H1 (cell line): ENCODE results near the gene GPSM1. TPM values are rescaled to one million over a fixed set of nuclear protein-coding genes. Genes with fewer than 3 reads are reported as not detected.

ENCODE experiments used
- CBX5 ChIP-seq: fragments of 300-800, 300-1000 bp; sonication (generic); IDR thresholded peaks from 2 replicates; pipeline ENCODE4 v1.7.1; 2016; ENCODE audit warnings: antibody characterized with exemption, low read length, low read depth
- RFX5 ChIP-seq: IDR thresholded peaks from 2 replicates; pipeline ENCODE4 v1.6.1; 2011; ENCODE audit warnings: low read depth, low read length, improper control_type of control experiment, borderline replicate concordance
- SRF ChIP-seq: IDR thresholded peaks from 2 replicates; pipeline ENCODE4 v1.6.1; 2011; ENCODE audit warnings: mild to moderate bottlenecking, low read depth, low read length, moderate library complexity
- polyA plus RNA-seq, 7 experiments: library from polyadenylated mRNA; depleted of rRNA in 3 of 7; stranded (reverse) in 5 of 7; unstranded in 2 of 7; fragments of >200 nt in 5 of 7; fragments of 200-250 nt in 2 of 7; gene quantifications; 1 replicate in 5 of 7; 2 replicates in 1 of 7; 4 replicates in 1 of 7; pipeline versions ENCODE4 v1.2.1 to v1.2.3, GENCODE V29; 2011 to 2013; ENCODE audit warnings: missing spikeins in 2 of 7, mixed read lengths in 2 of 7
- total RNA-seq: library from RNA; stranded (reverse); fragmentation: NEBNext Ultra II Directional; extraction: Animal tissue kit (Norgen Biotek cat#: 25700); gene quantifications from 2 replicates; pipeline ENCODE4 v1.2.1, GENCODE V29; 2021

Gene GPSM1
- total and polyA plus RNA-seq, 2 of the 8 experiments (the other 6 are each of a cell fraction or from before 2014, with no cell fraction given), result 12.8 to 18.0 TPM

DNA sequence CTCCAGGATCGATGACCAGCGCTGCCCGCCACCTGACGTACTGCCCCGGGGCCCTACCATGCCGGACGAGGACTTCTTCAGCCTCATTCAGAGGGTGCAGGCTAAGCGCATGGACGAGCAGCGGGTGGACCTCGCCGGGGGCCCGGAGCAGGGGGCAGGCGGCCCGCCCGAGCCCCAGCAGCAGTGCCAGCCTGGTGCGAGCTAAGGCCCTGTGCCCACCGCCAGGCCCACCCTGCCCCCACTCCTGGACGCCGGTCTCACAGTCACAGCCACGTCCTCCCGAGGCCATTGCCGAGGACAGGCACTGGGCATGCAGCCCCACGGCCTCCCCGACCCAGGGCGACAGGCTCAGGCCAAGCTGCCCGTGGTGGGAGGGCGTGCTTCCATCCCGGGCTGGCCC is 30.7 kb downstream of the GPSM1 start (continued):
- no peak for TF ChIP-seq SRF
- no peak for TF ChIP-seq RFX5
- no peak for TF ChIP-seq CBX5
